HFF-Myc (cell line): ENCODE measurements around the gene MYL11.

Experiments used
- DNase-seq: peaks from one replicate; pipeline ENCODE4 v3.0.0-alpha.2; 2011; ENCODE audit warnings: low read depth; ENCODE audit errors: extremely low read depth
- H3K4me3 ChIP-seq: replicated peaks from 2 replicates; pipeline ENCODE4 v1.5.1; 2011; ENCODE audit warnings: low read depth, mild to moderate bottlenecking, control low read depth, low read length
- TF ChIP-seq, protein P1 (sequence below): IDR thresholded peaks from 2 replicates; pipeline ENCODE4 v1.5.1; 2012; ENCODE audit warnings: mild to moderate bottlenecking, low read depth, low read length, control low read depth; ENCODE audit errors: missing control alignments

The MYL11 gene

DNA sequence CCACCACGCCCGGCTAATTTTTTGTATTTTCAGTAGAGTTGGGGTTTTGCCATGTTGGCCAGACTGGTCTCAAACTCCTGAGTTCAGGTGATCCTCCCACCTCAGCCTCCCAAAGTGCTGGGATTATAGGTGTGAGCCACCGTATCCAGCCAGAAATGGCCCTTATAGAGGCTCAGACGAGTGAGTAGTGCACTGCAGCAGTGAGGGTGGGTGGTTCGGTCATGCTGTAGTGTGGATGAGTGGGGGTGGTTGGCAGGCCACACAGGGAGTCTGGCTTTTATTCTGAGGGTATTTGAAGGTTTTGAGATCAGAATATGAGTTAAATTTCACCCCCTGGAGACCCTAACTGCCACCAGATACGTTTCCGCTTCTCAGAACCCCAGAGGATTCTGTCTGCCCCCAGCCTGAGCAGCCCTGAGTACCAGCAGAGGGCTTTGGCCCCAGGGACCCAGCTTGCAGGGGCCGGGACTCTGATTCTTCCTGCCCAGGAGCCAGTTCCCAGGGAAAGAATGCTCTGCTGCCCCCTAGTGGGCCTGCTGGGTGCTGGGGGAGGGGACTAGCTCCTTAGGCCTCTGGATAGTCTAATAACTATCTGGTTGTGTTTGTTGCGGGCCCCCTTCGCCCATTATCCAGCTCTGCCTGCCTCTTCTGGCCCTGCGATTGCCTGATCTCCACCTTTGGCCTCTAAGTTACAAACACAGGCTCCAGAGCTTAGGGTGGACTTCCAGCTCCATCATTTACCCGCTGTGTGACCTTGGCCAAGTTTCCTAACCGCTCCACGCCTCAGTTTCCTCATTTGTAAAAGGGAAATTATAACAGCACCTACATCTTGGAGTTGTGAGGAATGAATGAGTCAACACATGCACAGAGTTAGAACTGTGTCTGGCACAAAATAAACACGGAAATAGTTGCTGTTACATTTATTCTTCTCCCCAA is 34.8 kb downstream of the MYL11 start:
- TF ChIP-seq, protein P1, sequence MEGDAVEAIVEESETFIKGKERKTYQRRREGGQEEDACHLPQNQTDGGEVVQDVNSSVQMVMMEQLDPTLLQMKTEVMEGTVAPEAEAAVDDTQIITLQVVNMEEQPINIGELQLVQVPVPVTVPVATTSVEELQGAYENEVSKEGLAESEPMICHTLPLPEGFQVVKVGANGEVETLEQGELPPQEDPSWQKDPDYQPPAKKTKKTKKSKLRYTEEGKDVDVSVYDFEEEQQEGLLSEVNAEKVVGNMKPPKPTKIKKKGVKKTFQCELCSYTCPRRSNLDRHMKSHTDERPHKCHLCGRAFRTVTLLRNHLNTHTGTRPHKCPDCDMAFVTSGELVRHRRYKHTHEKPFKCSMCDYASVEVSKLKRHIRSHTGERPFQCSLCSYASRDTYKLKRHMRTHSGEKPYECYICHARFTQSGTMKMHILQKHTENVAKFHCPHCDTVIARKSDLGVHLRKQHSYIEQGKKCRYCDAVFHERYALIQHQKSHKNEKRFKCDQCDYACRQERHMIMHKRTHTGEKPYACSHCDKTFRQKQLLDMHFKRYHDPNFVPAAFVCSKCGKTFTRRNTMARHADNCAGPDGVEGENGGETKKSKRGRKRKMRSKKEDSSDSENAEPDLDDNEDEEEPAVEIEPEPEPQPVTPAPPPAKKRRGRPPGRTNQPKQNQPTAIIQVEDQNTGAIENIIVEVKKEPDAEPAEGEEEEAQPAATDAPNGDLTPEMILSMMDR = peak; percentile 97
- no peak for DNase-seq
- H3K4me3 ChIP-seq = peak overlapping the region; percentile 20

GRCh38 chr16:30413112-30413806 is 38.7 kb downstream of the MYL11 start:
- H3K4me3 ChIP-seq = no peak overlapping the region
- TF ChIP-seq, protein P1 = no peak
- DNase-seq = no peak

- H3K4me3 ChIP-seq = no peak overlapping the region
- TF ChIP-seq, protein P1 = no peak
- no peak for DNase-seq
Measured at GRCh38 chr16:30414159-30414558, 39.6 kb downstream of the MYL11 start.

DNA sequence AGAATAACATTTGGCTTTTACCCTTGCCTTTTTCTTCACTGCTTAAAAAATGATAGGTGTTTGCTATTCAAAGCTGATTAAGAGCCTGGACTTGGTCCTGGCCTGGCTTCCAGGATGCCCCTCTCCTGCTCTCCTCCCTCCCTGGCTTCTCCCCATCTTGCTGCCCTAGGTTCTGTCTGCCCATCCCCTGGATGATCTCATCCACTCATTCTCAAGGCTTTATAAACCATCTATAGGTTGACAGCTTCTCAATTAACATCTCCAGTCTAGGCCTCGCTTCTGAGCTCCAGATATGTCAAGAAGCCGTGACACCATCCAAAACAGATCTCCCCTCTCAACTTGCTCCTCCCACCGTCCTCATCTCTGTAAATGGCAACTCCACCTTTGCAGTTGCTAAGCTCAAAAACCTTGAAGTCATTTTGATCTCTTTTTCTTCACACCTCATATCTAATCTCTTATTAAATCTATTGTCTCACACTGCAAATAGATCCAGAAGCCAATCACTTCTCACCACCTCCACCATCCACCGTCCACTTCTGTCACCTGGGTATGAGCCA is 41.5 kb downstream of the MYL11 start:
- TF ChIP-seq, protein P1 = no peak
- DNase-seq = no peak
- H3K4me3 ChIP-seq = no peak overlapping the region

GRCh38 chr16:30416624-30417528 is 42.3 kb downstream of the MYL11 start:
- H3K4me3 ChIP-seq = peak overlapping the region; percentile 42
- TF ChIP-seq, protein P1 = no peak
- no peak for DNase-seq

DNA sequence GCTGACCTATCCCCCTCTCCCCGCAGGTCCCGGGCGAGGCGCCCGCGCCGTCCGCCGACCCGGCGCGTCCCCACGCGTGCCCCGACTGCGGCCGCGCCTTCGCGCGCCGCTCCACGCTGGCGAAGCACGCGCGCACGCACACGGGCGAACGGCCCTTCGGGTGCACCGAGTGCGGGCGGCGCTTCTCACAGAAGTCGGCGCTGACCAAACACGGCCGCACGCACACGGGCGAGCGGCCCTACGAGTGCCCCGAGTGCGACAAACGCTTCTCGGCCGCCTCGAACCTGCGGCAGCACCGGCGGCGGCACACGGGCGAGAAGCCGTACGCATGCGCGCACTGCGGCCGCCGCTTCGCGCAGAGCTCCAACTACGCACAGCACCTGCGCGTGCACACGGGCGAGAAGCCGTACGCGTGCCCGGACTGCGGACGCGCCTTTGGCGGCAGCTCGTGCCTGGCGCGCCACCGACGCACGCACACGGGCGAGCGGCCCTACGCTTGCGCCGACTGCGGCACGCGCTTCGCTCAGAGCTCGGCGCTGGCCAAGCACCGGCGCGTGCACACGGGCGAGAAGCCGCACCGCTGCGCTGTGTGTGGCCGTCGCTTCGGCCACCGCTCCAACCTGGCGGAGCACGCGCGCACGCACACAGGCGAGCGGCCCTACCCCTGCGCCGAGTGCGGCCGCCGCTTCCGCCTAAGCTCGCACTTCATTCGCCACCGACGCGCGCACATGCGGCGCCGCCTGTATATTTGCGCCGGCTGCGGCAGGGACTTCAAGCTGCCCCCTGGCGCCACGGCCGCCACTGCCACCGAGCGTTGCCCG is 43.1 kb downstream of the MYL11 start:
- H3K4me3 ChIP-seq = peak overlapping the region; percentile 42
- DNase-seq = peak; percentile 80
- TF ChIP-seq, protein P1 = peak; percentile 5
